GM19239 (cell line): ENCODE results near the gene NSD1.
A peak's percentile ranks its signal among the peaks of the same experiment; 100 is the strongest.

ENCODE experiments used
- DNase-seq: peaks from one replicate; pipeline ENCODE4 v3.0.0; 2011; ENCODE audit warnings: low spot score; ENCODE audit not compliant: insufficient read length
- FAIRE-seq: peaks from 2 replicates; lab custom pipeline; 2011; peaks lifted over from hg19 to GRCh38; lab: Jason Lieb, UNC

NSD1 gene

GRCh38 chr5:177097016-177097985, 36.3 kb upstream of the NSD1 start:
- DNase-seq (no peak), FAIRE-seq (no peak)

GRCh38 chr5:177098120-177098469, 35.5 kb upstream of the NSD1 start:
- FAIRE-seq (no peak), DNase-seq (no peak)

GRCh38 chr5:177098470-177099141, 35.0 kb upstream of the NSD1 start:
- no peak for FAIRE-seq
- DNase-seq = no peak

GRCh38 chr5:177099422-177100093, 34.0 kb upstream of the NSD1 start:
- no peak for DNase-seq
- FAIRE-seq = no peak

- FAIRE-seq = no peak
These were observed 32.9 kb upstream of the NSD1 start for GRCh38 chr5:177100714-177101121.

GRCh38 chr5:177103523-177104253, 29.9 kb upstream of the NSD1 start:
- FAIRE-seq (no peak), DNase-seq (no peak)

More at GRCh38 chr5:177100714-177101121, 32.9 kb upstream of the NSD1 start:
- no peak for DNase-seq

- DNase-seq = no peak
- FAIRE-seq = no peak
These were observed 27.7 kb upstream of the NSD1 start for GRCh38 chr5:177105691-177106476.

GRCh38 chr5:177107159-177107558, 26.4 kb upstream of the NSD1 start:
- FAIRE-seq = no peak
- DNase-seq = no peak

GRCh38 chr5:177109810-177110209, 23.8 kb upstream of the NSD1 start:
- DNase-seq (no peak), FAIRE-seq (no peak)

- DNase-seq = peak; percentile 75
- FAIRE-seq = peak; percentile 70
These were observed 21.7 kb upstream of the NSD1 start for GRCh38 chr5:177111720-177112394.

GRCh38 chr5:177112589-177113220, 20.9 kb upstream of the NSD1 start:
- DNase-seq (no peak), FAIRE-seq (no peak)

- FAIRE-seq (peak; percentile 99), DNase-seq (peak; percentile 92)
These were observed 19.8 kb upstream of the NSD1 start for GRCh38 chr5:177113566-177114424.

- DNase-seq (peak; percentile 62), FAIRE-seq (no peak)
These were observed 16.8 kb upstream of the NSD1 start for GRCh38 chr5:177116631-177117373.

- FAIRE-seq = no peak
- DNase-seq = no peak
These were observed 16.0 kb upstream of the NSD1 start for GRCh38 chr5:177117441-177118045.

- DNase-seq (no peak), FAIRE-seq (no peak)
These were observed 11.0 kb upstream of the NSD1 start for GRCh38 chr5:177122566-177122965.

- FAIRE-seq (no peak), DNase-seq (no peak)
These were observed 9.6 kb upstream of the NSD1 start for GRCh38 chr5:177123789-177124485.
